Measurements from ENCODE around the gene GNB5.
A peak's percentile ranks its signal among the peaks of the same experiment; 100 is the strongest.

- TF ChIP-seq CTCF (IDR thresholded peaks at IDR 0.05) (peak; percentile 95), POLR2AphosphoS5 (IDR thresholded peaks at IDR 0.05; ENCODE audit: low read depth, low read length) (no peak), REST (IDR thresholded peaks at IDR 0.05; ENCODE audit: insufficient read depth in 1 of 2, low read depth in 2 of 2, low read length in 1 of 2) (no peak), SIN3A (IDR thresholded peaks at IDR 0.05; ENCODE audit: borderline replicate concordance, insufficient read depth, low read depth, low read length) (no peak)
Observed at GRCh38 chr15:52078876-52079700, 112.1 kb downstream of the GNB5 start.

Data from Panc1 (cell line).